Measurements from ENCODE around the gene RBFOX2.
A peak's percentile ranks its signal among the peaks of the same experiment; 100 is the strongest.
"Not testable (repeated sequence)": the region's sequence is repeated elsewhere in the genome, so short reads cannot be mapped to it uniquely, and the experiment has no call there.

RBFOX2 gene

GRCh38 chr22:36028646-36029405, at the start of gene RBFOX2:
RBFOX2 (minus strand) TSS chr22:36028824; CDS start chr22:36028425, 399 bp downstream.
- DNase-seq (ENCODE audit: low read depth in 2 of 2, low spot score in 1 of 2): peak; percentile 36 to 37

GRCh38 chr22:36077271-36077670, 48.6 kb upstream of the RBFOX2 start:
- no peak for DNase-seq (ENCODE audit: low read depth in 2 of 2, low spot score in 1 of 2)

- no peak for DNase-seq (ENCODE audit: low read depth in 2 of 2, low spot score in 1 of 2)
These were observed 47.1 kb upstream of the RBFOX2 start for GRCh38 chr22:36075724-36076123.

GRCh38 chr22:36075230-36075629, 46.6 kb upstream of the RBFOX2 start:
- DNase-seq (ENCODE audit: low read depth in 2 of 2, low spot score in 1 of 2): no peak

- no peak for DNase-seq (ENCODE audit: low read depth in 2 of 2, low spot score in 1 of 2)
These were observed 44.9 kb upstream of the RBFOX2 start for GRCh38 chr22:36073476-36073875.

- DNase-seq (ENCODE audit: low read depth in 2 of 2, low spot score in 1 of 2): not testable (repeated sequence)
These were observed 42.0 kb upstream of the RBFOX2 start for GRCh38 chr22:36070645-36071044.

- DNase-seq (ENCODE audit: low read depth in 2 of 2, low spot score in 1 of 2): no peak
These were observed 40.7 kb upstream of the RBFOX2 start for GRCh38 chr22:36069368-36069767.

- no peak for DNase-seq (ENCODE audit: low read depth in 2 of 2, low spot score in 1 of 2)
These were observed 40.2 kb upstream of the RBFOX2 start for GRCh38 chr22:36068776-36069344.

GRCh38 chr22:36067235-36067558, 38.6 kb upstream of the RBFOX2 start:
- DNase-seq (ENCODE audit: low read depth in 2 of 2, low spot score in 1 of 2): no peak

GRCh38 chr22:36065775-36066544, 37.3 kb upstream of the RBFOX2 start:
- peak; percentile 27 to 34 for DNase-seq (ENCODE audit: low read depth in 2 of 2, low spot score in 1 of 2)

- no peak for DNase-seq (ENCODE audit: low read depth in 2 of 2, low spot score in 1 of 2)
These were observed 36.8 kb upstream of the RBFOX2 start for GRCh38 chr22:36065462-36065774.

GRCh38 chr22:36064358-36064757, 35.7 kb upstream of the RBFOX2 start:
- DNase-seq (ENCODE audit: low read depth in 2 of 2, low spot score in 1 of 2): no peak

GRCh38 chr22:36056980-36057379, 28.4 kb upstream of the RBFOX2 start:
- no peak for DNase-seq (ENCODE audit: low read depth in 2 of 2, low spot score in 1 of 2)

GRCh38 chr22:36055376-36056295, 27.0 kb upstream of the RBFOX2 start:
- no peak for DNase-seq (ENCODE audit: low read depth in 2 of 2, low spot score in 1 of 2)

GRCh38 chr22:36054446-36054845, 25.8 kb upstream of the RBFOX2 start:
- not testable (repeated sequence) for DNase-seq (ENCODE audit: low read depth in 2 of 2, low spot score in 1 of 2)

GRCh38 chr22:36053242-36054147, 24.9 kb upstream of the RBFOX2 start:
- DNase-seq (ENCODE audit: low read depth in 2 of 2, low spot score in 1 of 2): no peak

GRCh38 chr22:36052505-36052941, 23.9 kb upstream of the RBFOX2 start:
- no peak for DNase-seq (ENCODE audit: low read depth in 2 of 2, low spot score in 1 of 2)

- DNase-seq (ENCODE audit: low read depth in 2 of 2, low spot score in 1 of 2): no peak
These were observed 21.0 kb upstream of the RBFOX2 start for GRCh38 chr22:36049678-36049997.

- no peak for DNase-seq (ENCODE audit: low read depth in 2 of 2, low spot score in 1 of 2)
These were observed 20.5 kb upstream of the RBFOX2 start for GRCh38 chr22:36048911-36049677.

GRCh38 chr22:36044517-36044916, 15.9 kb upstream of the RBFOX2 start:
- DNase-seq (ENCODE audit: low read depth in 2 of 2, low spot score in 1 of 2): not testable (repeated sequence)

Measured in stimulated activated CD8-positive, alpha-beta memory T cell treated with anti-CD3 and anti-CD28 coated beads, Interleukin-4, amount 100 ng/mL, for 1 hour (primary cell).